Neural cell (in vitro differentiated cells): Measurements from ENCODE around the gene ZNF121. TPM values are rescaled to one million over a fixed set of nuclear protein-coding genes. Genes with fewer than 3 reads are reported as not detected.
A peak's percentile ranks its signal among the peaks of the same experiment; 100 is the strongest.
"Not testable (repeated sequence)": the region's sequence is repeated elsewhere in the genome, so short reads cannot be mapped to it uniquely, and the experiment has no call there.

ENCODE experiments used
- H2AFZ ChIP-seq: fragments of 200-600, 300-800 bp; sonication (generic), shearing (Covaris generic); 2 replicates; pipeline ENCODE4 v1.6.0; 2014; ENCODE audit warnings: low read depth, mild to moderate bottlenecking, antibody characterized with exemption, low read length, moderate library complexity
- H3F3A ChIP-seq: fragments of 200-600 bp; shearing (Covaris generic); 2 replicates; pipeline ENCODE4 v1.6.1; 2016; ENCODE audit warnings: mild to moderate bottlenecking, moderate library complexity, mixed read lengths, antibody characterized with exemption, low read length; ENCODE audit not compliant: insufficient read depth, poor library complexity, severe bottlenecking
- H3K27ac ChIP-seq: fragments of 200-600, 300-800 bp; sonication (generic), shearing (Covaris generic); 2 replicates; pipeline ENCODE4 v1.5.1; 2014; ENCODE audit warnings: mild to moderate bottlenecking, low read length, moderate library complexity
- H3K27me3 ChIP-seq: fragments of 300-800, 200-600 bp; sonication (generic), shearing (Covaris generic); 2 replicates; pipeline ENCODE4 v1.6.0; 2014; ENCODE audit warnings: mild to moderate bottlenecking, low read depth, low read length, moderate library complexity; ENCODE audit not compliant: insufficient read depth
- H3K36me3 ChIP-seq: fragments of 300-800, 200-600 bp; sonication (generic), shearing (Covaris generic); 2 replicates; pipeline ENCODE4 v1.5.1; 2014; ENCODE audit warnings: mild to moderate bottlenecking, antibody characterized with exemption, low read length, moderate library complexity; ENCODE audit not compliant: insufficient read depth
- H3K4me2 ChIP-seq: fragments of 300-800, 200-600 bp; sonication (generic), shearing (Covaris generic); 2 replicates; pipeline ENCODE4 v1.6.0; 2014; ENCODE audit warnings: mild to moderate bottlenecking, low read length
- H3K4me3 ChIP-seq: fragments of 300-800, 200-600 bp; sonication (generic), shearing (Covaris generic); 2 replicates; pipeline ENCODE4 v1.5.1; 2014; ENCODE audit warnings: mild to moderate bottlenecking, low read length, moderate library complexity
- H3K79me2 ChIP-seq: fragments of 200-600 bp; shearing (Covaris generic); replicated peaks from 2 replicates; pipeline ENCODE4 v1.6.0; 2014; ENCODE audit warnings: mild to moderate bottlenecking, low read length, moderate library complexity; ENCODE audit not compliant: insufficient read depth
- H3K9ac ChIP-seq: fragments of 300-800, 200-600 bp; sonication (generic), shearing (Covaris generic); 2 replicates; pipeline ENCODE4 v1.6.1; 2016; ENCODE audit warnings: mild to moderate bottlenecking, low read length, mixed read lengths
- H3K9me2 ChIP-seq: fragments of 200-600 bp; shearing (Covaris generic); 2 replicates; pipeline ENCODE4 v1.6.1; 2016; ENCODE audit warnings: mild to moderate bottlenecking, low read length, mixed read lengths; ENCODE audit not compliant: insufficient read depth
- H3K9me3 ChIP-seq: fragments of 200-600, 300-800 bp; sonication (generic), shearing (Covaris generic); 2 replicates; pipeline ENCODE4 v1.6.1; 2016; ENCODE audit warnings: mild to moderate bottlenecking, mixed run types, low read length, moderate library complexity, mixed read lengths
- H4K20me1 ChIP-seq: fragments of 200-600 bp; shearing (Covaris generic); 2 replicates; pipeline ENCODE4 v1.6.1; 2016; ENCODE audit warnings: mild to moderate bottlenecking, mixed run types; ENCODE audit not compliant: insufficient read depth
- CTCF ChIP-seq: fragments of 450-650 bp; IDR thresholded peaks from 2 replicates; pipeline ENCODE4 v1.5.1; 2014; ENCODE audit warnings: antibody characterized with exemption, mild to moderate bottlenecking, moderate library complexity; ENCODE audit not compliant: poor library complexity, severe bottlenecking
- EP300 ChIP-seq: fragments of 450-650 bp; conservative IDR thresholded peaks from 2 replicates; pipeline ENCODE4 v1.6.1; 2014; ENCODE audit warnings: antibody characterized with exemption, mild to moderate bottlenecking, moderate library complexity; ENCODE audit not compliant: poor library complexity, severe bottlenecking
- EZH2 ChIP-seq: fragments of 200-600, 300-800 bp; shearing (Covaris generic), sonication (generic); IDR thresholded peaks from 2 replicates; pipeline ENCODE4 v1.6.1; 2014; ENCODE audit warnings: antibody characterized with exemption, low read length, borderline replicate concordance, mild to moderate bottlenecking; ENCODE audit not compliant: insufficient read depth, poor library complexity, severe bottlenecking
- MXI1 ChIP-seq: fragments of 450-650 bp; conservative IDR thresholded peaks from 2 replicates; pipeline ENCODE4 v1.6.1; 2014; ENCODE audit warnings: antibody characterized with exemption, mild to moderate bottlenecking; ENCODE audit not compliant: poor library complexity, severe bottlenecking
- POLR2AphosphoS5 ChIP-seq: IDR thresholded peaks from 2 replicates; pipeline ENCODE4 v1.6.1; 2012
- RAD21 ChIP-seq: fragments of 450-650 bp; conservative IDR thresholded peaks from 2 replicates; pipeline ENCODE4 v1.6.1; 2014; ENCODE audit warnings: antibody characterized with exemption, mild to moderate bottlenecking, moderate library complexity
- REST ChIP-seq: IDR thresholded peaks from 2 replicates; pipeline ENCODE4 v1.6.1; 2012; ENCODE audit warnings: borderline replicate concordance
- SMC3 ChIP-seq: fragments of 450-650 bp; conservative IDR thresholded peaks from 2 replicates; pipeline ENCODE4 v1.6.1; 2014; ENCODE audit warnings: antibody characterized with exemption, mild to moderate bottlenecking, moderate library complexity; ENCODE audit not compliant: poor library complexity
- TAF1 ChIP-seq: IDR thresholded peaks from 2 replicates; pipeline ENCODE4 v1.6.1; 2012; ENCODE audit warnings: low read depth
- polyA plus RNA-seq: library from polyadenylated mRNA; depleted of rRNA; stranded (reverse); fragments of >200 nt; gene quantifications from 2 replicates; pipeline ENCODE4 v1.2.3, GENCODE V29; 2014

Gene ZNF121
- polyA plus RNA-seq, 1 donor from 2014 or later: 29.5 TPM

- peaks cover 36% of the 10 kb centered on the region for H3K79me2 ChIP-seq
- H3K9me3 ChIP-seq, H3K4me3 ChIP-seq, H3K9ac ChIP-seq, H3K9me2 ChIP-seq, H4K20me1 ChIP-seq, H3K27me3 ChIP-seq, H2AFZ ChIP-seq, H3F3A ChIP-seq, H3K27ac ChIP-seq, H3K4me2 ChIP-seq: not testable (repeated sequence)
- H3K36me3 ChIP-seq: peaks cover 14% of the 10 kb centered on the region
These were observed 44.4 kb downstream of the ZNF121 start for GRCh38 chr19:9539921-9540320.

GRCh38 chr19:9539201-9539600 is 45.1 kb downstream of the ZNF121 start:
- Histone ChIP-seq H3K27ac (peak overlapping the region; percentile 96), H3K4me3 (peak overlapping the region; percentile 81), H2AFZ (peak overlapping the region; percentile 99), H3K36me3 (peaks cover 17% of the 10 kb centered on the region), H3K79me2 (peaks cover 36% of the 10 kb centered on the region), H3K9ac (peak overlapping the region; percentile 95), H3K4me2 (peak overlapping the region; percentile 45)
- not testable (repeated sequence) for H3K9me3 ChIP-seq, H3K9me2 ChIP-seq, H3F3A ChIP-seq, H4K20me1 ChIP-seq, H3K27me3 ChIP-seq

GRCh38 chr19:9538183-9539058 is 45.9 kb downstream of the ZNF121 start, which contains the start of gene ZNF426:
Gene ZNF426, minus strand, starts transcription at chr19:9538645. Its CDS starts 2,413 bp downstream, at chr19:9536232.
- H3K4me2 ChIP-seq: peak within 1 kb of the TSS; percentile 60
- peak within 1 kb of the TSS; percentile 81 for H3K4me3 ChIP-seq
- H3K9ac ChIP-seq: peak within 1 kb of the TSS; percentile 95
- peaks cover 24% of the 10 kb centered on the region for H3K36me3 ChIP-seq
- H3K27me3 ChIP-seq: no peaks in the 10 kb centered on the region
- H3K9me2 ChIP-seq: no peaks in the 10 kb centered on the region
- H3K9me3 ChIP-seq: peaks cover 4% of the 10 kb centered on the region
- H3K79me2 ChIP-seq: peaks cover 36% of the 10 kb centered on the region
- H4K20me1 ChIP-seq: no peaks in the 10 kb centered on the region
- TF ChIP-seq EZH2 (no peak), CTCF (peak; percentile 17), EP300 (peak; percentile 66), TAF1 (peak; percentile 67), REST (peak; percentile 88), MXI1 (peak; percentile 67), POLR2AphosphoS5 (peak; percentile 89), SMC3 (peak; percentile 22), RAD21 (no peak)
- H3K27ac ChIP-seq: peak within 1 kb of the TSS; percentile 96
- peak within 1 kb of the TSS; percentile 99 for H2AFZ ChIP-seq
- H3F3A ChIP-seq: no peaks in the 10 kb centered on the region
